IPS-NIHi7 (cell line): ENCODE data around the gene PNO1.
"Not testable (repeated sequence)": the region's sequence is repeated elsewhere in the genome, so short reads cannot be mapped to it uniquely, and the experiment has no call there.

Source experiments
- DNase-seq: peaks from one replicate; pipeline ENCODE4 v3.0.0; 2012; ENCODE audit warnings: mixed read lengths; ENCODE audit errors: extremely low spot score

The PNO1 gene

DNA sequence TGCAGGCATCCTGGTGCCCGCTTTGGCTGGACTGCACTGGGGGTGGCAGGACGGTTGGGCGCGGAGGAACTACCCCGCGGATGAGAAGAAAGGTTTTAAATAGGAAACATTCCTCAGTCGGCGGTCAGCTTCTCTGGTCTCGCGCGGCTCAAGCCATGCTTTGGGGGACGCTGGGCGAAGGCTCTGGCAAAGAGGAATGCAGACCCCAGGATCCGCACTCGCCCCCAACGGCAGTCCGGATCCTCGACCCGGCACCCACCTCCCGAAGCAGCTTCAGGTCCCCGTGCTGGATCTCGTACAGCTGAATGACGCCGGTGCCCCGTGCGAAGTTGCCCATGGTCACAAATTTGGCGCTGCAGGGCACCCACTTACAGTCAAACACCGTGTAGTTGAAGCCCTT lies 686 bp upstream of the PNO1 start:
- peak; percentile 41 for DNase-seq

DNA sequence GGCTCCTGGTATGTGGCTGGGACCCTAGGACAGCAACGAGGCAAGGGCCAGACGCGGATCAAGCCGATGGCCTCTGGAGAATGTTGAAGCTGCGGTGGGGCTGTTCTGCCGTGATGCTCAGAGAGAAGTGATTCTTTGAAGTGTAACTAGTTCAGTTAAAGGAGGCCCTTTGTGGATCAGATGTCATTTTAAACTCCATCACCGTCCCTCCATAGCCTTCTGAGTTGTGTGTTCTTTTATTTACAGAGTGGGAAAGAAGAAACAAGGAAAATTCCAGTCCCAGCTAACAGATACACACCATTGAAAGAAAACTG lies 403 bp downstream of the PNO1 start:
- no peak for DNase-seq

GRCh38 chr2:68163641-68164040 lies 6.0 kb downstream of the PNO1 start:
- no peak for DNase-seq

GRCh38 chr2:68167186-68167585 lies 9.5 kb downstream of the PNO1 start:
- DNase-seq, result no peak

DNA sequence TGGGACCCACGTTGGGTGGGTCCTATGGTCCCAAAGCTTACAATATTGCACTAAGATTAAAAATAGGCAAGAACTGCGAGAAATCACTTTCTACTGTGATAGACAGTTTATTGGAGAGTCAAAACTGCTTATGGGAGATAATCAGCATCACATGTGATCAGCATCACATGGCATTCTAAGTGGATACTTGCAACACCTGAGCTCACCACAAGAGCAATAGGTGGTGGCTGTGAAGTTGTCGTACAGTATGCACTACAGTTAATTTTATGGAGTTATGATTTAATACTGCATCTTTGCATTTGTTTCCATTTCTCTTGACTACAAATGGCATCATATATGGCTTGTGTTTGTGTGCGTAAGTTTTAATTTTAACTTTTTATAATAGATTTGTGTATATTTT lies 11.6 kb downstream of the PNO1 start:
- no peak for DNase-seq

DNA sequence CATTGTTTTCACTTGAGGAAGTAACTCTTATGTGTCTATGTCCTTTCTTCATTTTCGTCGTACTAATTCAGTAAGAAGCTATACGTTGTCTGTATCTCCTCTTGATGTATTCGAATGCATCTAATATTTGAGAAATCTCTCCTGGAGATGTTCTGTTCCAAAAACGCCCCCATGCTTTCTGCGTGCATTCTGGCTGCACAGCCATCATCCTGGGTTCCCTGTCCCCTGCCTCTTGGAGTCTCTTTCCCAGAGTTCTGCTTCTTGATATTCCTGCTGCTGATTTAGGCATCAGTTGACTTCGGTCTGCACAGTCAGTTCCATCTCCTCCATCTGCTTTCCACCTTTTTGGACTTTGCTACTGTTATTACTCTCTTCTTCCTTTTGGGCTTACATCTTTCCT lies 13.5 kb downstream of the PNO1 start:
- no peak for DNase-seq

- no peak for DNase-seq
Observed at GRCh38 chr2:68171684-68172083, 14.0 kb downstream of the PNO1 start.

DNA sequence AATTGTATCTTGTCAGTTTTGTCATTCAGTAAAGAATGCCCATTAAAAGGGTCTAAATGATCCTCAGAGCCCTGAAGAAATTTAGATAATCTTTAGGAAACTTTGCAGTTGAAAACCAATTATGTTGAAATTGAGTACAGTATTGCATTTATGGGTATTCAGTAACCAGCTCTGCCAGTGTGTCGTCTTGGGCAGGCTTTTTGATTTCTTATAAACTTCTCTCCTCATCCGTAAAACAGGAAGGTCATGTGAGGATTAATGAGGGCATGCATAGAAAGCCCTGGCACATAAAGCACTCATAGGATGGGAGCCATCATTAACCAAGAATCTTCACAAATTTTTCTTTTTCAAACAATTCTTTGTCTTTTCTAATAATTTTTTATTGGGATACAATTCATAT lies 14.8 kb downstream of the PNO1 start:
- no peak for DNase-seq

GRCh38 chr2:68172990-68173700 lies 15.5 kb downstream of the PNO1 start:
- no peak for DNase-seq

- not testable (repeated sequence) for DNase-seq
Observed at GRCh38 chr2:68175210-68175609, 17.5 kb downstream of the PNO1 start.

GRCh38 chr2:68176657-68177056 lies 19.0 kb downstream of the PNO1 start:
- no peak for DNase-seq

DNA sequence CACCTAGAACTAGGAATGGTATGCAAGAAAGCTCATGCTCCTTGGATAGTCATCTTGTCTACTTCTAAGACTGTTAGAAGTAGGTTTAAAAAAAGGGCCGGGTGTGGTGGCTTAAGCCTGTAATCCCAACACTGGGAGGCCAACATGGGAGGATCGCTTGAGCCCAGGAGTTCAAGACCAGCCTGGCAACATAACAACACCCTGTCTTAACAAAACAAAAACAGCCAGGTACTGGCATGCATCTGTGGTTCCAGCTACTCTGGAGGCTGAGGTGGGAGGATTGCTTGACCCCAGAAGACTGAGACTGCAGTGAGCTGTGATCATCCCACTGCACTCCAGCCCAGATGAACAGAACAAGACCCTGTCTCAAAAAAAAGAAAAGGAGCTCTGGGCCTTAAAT lies 19.9 kb downstream of the PNO1 start:
- DNase-seq, result no peak

DNA sequence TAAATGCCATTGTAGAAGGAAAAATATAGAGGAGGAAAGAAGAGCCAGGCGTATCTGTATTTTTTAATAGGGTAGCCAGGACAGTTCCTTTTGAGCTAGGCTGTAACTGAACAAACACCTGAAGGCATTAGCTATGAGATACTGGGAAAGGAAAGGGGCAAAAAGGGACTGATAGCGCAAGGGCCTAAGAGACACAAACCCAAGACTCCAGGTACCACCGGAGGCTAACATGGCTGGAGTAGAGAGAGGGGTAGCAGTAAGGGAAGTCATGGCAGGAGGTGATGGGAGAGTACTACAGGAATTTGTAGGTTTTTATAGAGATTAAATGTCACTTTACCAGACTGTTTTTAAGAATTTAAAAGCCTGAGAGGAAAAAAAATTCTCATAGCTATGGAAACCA lies 20.7 kb downstream of the PNO1 start:
- no peak for DNase-seq

DNA sequence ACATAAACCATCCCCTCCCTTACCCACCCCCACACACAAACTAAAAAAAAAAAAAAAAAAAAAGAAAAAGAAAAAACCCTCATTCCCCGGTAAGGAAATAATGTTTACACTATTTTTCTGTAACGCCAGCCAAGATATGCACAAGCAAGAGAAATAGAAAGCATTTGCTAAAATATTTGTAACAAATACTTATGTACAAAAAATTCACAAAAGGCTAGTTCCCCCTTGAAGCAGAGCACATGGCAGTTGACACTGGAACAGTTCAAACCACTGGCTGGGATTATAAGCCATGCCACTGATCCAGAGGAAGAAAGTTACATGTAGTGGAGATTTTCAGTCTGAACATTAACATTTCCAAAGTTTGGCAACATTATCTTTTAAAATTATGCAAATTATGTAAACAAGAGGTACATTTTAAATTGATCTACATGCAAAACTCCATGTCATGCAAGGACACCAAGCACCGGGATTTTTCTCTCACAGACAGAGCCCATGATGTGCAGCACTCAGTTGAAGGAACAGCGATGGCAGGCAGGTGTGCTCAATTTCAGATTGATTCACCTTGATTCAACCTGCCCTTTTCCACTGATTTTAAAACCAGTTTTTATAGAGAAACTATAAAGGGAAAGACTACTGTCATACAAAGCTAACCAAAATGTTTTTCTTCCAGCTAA lies 21.4 kb downstream of the PNO1 start:
- DNase-seq, result no peak

DNA sequence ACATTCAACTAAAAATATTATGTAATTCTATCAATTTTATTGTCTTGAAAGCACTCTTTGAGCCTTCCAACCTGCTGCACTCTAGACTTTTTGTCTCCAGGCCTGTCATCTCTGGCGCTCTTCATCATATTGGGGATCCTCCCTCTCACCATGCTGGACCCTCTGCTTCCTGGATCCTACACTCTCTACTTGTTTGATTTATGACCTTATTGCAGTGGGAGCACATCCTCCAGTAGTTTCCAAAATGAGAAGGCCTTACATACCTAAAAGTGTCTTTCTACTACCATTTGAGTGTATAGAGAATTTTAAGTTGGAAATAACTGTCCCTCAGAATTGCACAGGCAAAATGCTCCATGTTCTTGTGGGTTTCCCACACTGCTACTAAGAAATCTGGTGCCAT lies 25.2 kb downstream of the PNO1 start:
- DNase-seq, result no peak

- peak; percentile 67 for DNase-seq
Observed at GRCh38 chr2:68185541-68186164, 28.0 kb downstream of the PNO1 start.

DNA sequence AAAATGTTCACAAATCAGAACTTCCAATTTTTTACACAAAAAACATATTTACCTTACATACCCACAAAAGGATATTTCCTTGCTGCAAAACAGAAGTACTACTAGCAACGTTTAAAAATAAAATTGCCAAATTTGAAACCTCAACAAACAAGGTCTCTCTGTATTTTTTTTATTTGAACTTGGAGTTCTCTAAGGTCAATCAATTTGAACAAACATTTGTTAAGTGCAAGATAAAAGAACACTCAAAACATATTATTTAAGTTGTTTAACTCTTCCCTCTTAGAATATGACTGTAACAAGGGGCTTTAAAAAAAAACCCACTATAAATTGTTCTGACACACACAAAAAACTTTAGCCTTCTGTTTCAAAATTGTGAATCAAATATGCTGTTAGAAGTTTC lies 29.6 kb downstream of the PNO1 start:
- DNase-seq, result no peak

- DNase-seq, result no peak
Observed at GRCh38 chr2:68188831-68189230, 31.1 kb downstream of the PNO1 start.

DNA sequence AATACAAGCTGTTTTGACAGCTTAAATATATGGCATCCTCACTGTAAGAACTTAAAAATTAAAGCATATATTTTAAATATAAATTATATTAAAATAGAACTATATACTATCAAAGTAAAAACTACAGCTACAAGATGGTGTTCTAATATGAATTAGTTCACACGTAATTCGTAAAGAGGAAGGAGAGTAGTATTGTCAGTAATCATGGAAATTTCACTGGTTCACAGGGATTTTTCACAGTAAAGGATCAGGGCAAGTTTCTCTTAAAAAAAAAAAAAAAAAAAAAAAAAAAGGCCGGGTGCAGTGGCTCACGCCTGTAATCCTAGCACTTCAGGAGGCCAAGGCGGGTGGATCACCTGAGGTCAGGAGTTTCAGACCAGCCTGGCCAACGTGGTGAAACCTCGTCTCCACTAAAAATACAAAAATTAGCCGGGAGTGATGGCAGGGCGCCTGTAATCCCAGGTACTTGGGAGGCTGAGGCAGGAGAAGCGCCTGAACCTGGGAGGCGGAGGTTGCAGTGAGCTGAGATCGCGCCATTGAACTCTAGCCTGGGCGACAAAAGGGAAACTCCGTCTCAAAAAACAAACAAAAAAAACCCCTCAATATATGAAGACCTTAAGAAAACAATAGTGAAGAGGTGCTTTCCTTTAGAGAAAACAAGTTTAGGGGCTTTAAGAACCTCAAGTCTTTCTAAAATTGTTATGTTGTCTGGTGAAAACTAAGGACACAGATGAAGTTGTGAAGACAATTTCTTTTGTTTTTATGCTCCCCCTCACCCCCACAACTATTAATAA lies 32.5 kb downstream of the PNO1 start:
- DNase-seq, result no peak

- DNase-seq, result no peak
Observed at GRCh38 chr2:68190991-68191731, 33.5 kb downstream of the PNO1 start.

GRCh38 chr2:68193144-68193543 lies 35.5 kb downstream of the PNO1 start:
- DNase-seq, result no peak
